DMS53 treated with DMSO at 0.1 percent for 48 hours (cell line): ENCODE data around the gene ARID3A.
"Not testable (repeated sequence)": the region's sequence is repeated elsewhere in the genome, so short reads cannot be mapped to it uniquely, and the experiment has no call there.

Experiments used
- DNase-seq: peaks from one replicate; lab custom pipeline; 2025; ENCODE audit not compliant: unreplicated experiment; lab: John Stamatoyannopoulos, UW

ARID3A gene

GRCh38 chr19:945401-946252 lies 19.8 kb downstream of the ARID3A start:
- DNase-seq = no peak

GRCh38 chr19:947090-947706 lies 21.4 kb downstream of the ARID3A start:
- no peak for DNase-seq

GRCh38 chr19:947707-948539 lies 22.1 kb downstream of the ARID3A start:
- no peak for DNase-seq

- no peak for DNase-seq
Measured at GRCh38 chr19:948842-949496, 23.1 kb downstream of the ARID3A start.

GRCh38 chr19:950352-951066 lies 24.7 kb downstream of the ARID3A start:
- DNase-seq = no peak

- DNase-seq = no peak
Measured at GRCh38 chr19:952049-952679, 26.3 kb downstream of the ARID3A start.

GRCh38 chr19:952680-953444 lies 27.0 kb downstream of the ARID3A start:
- DNase-seq = no peak

GRCh38 chr19:953445-954271 lies 27.8 kb downstream of the ARID3A start:
- no peak for DNase-seq

- no peak for DNase-seq
Measured at GRCh38 chr19:954272-954671, 28.4 kb downstream of the ARID3A start.

GRCh38 chr19:954672-955494 lies 29.0 kb downstream of the ARID3A start:
- no peak for DNase-seq

GRCh38 chr19:955803-956765 lies 30.2 kb downstream of the ARID3A start:
- DNase-seq = no peak

GRCh38 chr19:956766-957440 lies 31.1 kb downstream of the ARID3A start:
- DNase-seq = no peak

GRCh38 chr19:957578-957977 lies 31.7 kb downstream of the ARID3A start:
- not testable (repeated sequence) for DNase-seq

- no peak for DNase-seq
Measured at GRCh38 chr19:958967-959855, 33.4 kb downstream of the ARID3A start.

GRCh38 chr19:960020-960419 lies 34.2 kb downstream of the ARID3A start:
- DNase-seq = no peak
